GM19099 (cell line): Measurements from ENCODE around the gene ZBTB16.

Source experiments
- POLR2A ChIP-seq: IDR thresholded peaks from 3 replicates; pipeline ENCODE4 v1.6.1; 2011; ENCODE audit warnings: low read depth; ENCODE audit not compliant: insufficient read length; ENCODE audit errors: extremely low read depth

ZBTB16 gene

GRCh38 chr11:114150671-114151070, 91.2 kb downstream of the ZBTB16 start:
- TF ChIP-seq POLR2A = no peak

- no peak for TF ChIP-seq POLR2A
Measured at GRCh38 chr11:114151631-114152030, 92.1 kb downstream of the ZBTB16 start.

- no peak for TF ChIP-seq POLR2A
Measured at GRCh38 chr11:114152162-114152561, 92.7 kb downstream of the ZBTB16 start.

- no peak for TF ChIP-seq POLR2A
Measured at GRCh38 chr11:114152785-114153184, 93.3 kb downstream of the ZBTB16 start.

GRCh38 chr11:114153224-114153623, 93.7 kb downstream of the ZBTB16 start:
- no peak for TF ChIP-seq POLR2A

- no peak for TF ChIP-seq POLR2A
Measured at GRCh38 chr11:114154271-114155047, 94.9 kb downstream of the ZBTB16 start.

- no peak for TF ChIP-seq POLR2A
Measured at GRCh38 chr11:114155116-114155515, 95.6 kb downstream of the ZBTB16 start.

GRCh38 chr11:114156131-114156581, 96.6 kb downstream of the ZBTB16 start:
- TF ChIP-seq POLR2A = no peak

- TF ChIP-seq POLR2A = no peak
Measured at GRCh38 chr11:114156782-114157181, 97.3 kb downstream of the ZBTB16 start.

GRCh38 chr11:114157476-114158050, 98.1 kb downstream of the ZBTB16 start:
- TF ChIP-seq POLR2A = no peak

GRCh38 chr11:114158421-114158820, 98.9 kb downstream of the ZBTB16 start:
- no peak for TF ChIP-seq POLR2A

GRCh38 chr11:114158886-114159285, 99.4 kb downstream of the ZBTB16 start:
- no peak for TF ChIP-seq POLR2A

- no peak for TF ChIP-seq POLR2A
Measured at GRCh38 chr11:114159320-114159719, 99.8 kb downstream of the ZBTB16 start.

- TF ChIP-seq POLR2A = no peak
Measured at GRCh38 chr11:114159802-114160632, 100.5 kb downstream of the ZBTB16 start.

GRCh38 chr11:114160894-114161293, 101.4 kb downstream of the ZBTB16 start:
- no peak for TF ChIP-seq POLR2A
